ENCODE measurements around the gene PP2D1.

- TF ChIP-seq EZH2phosphoT487 (conservative IDR thresholded peaks at IDR 0.05; ENCODE audit: low read length) (no peak), CTCF (IDR thresholded peaks at IDR 0.05; ENCODE audit: insufficient read depth, low read length, poor library complexity, severe bottlenecking) (no peak)
Measured at GRCh38 chr3:20007960-20008359, 4.1 kb downstream of the PP2D1 start.
